Hematopoietic multipotent progenitor cell treated with erythropoietin and hydrocortisone succinate and interleukin-3 and kit ligand, for 8 days (in vitro differentiated cells): ENCODE data around the gene FANCD2.
"Not testable (repeated sequence)": the region's sequence is repeated elsewhere in the genome, so short reads cannot be mapped to it uniquely, and the experiment has no call there.

Experiments
- DNase-seq: peaks from one replicate; pipeline ENCODE4 v3.0.0-alpha.2; 2015

The FANCD2 gene

GRCh38 chr3:10015461-10015904 lies 10.8 kb upstream of the FANCD2 start:
- DNase-seq = no peak

GRCh38 chr3:10017636-10018292 lies 8.5 kb upstream of the FANCD2 start:
- peak; percentile 37 for DNase-seq

GRCh38 chr3:10018806-10019205 lies 7.4 kb upstream of the FANCD2 start:
- DNase-seq = not testable (repeated sequence)

GRCh38 chr3:10019326-10019725 lies 6.9 kb upstream of the FANCD2 start:
- DNase-seq = no peak

- no peak for DNase-seq
Measured at GRCh38 chr3:10021856-10022775, 4.1 kb upstream of the FANCD2 start.

GRCh38 chr3:10023587-10024310 lies 2.5 kb upstream of the FANCD2 start:
- DNase-seq = no peak

GRCh38 chr3:10025205-10026083 lies 793 bp upstream of the FANCD2 start:
- DNase-seq = no peak

- no peak for DNase-seq
Measured at GRCh38 chr3:10041034-10041433, 14.8 kb downstream of the FANCD2 start.

GRCh38 chr3:10047876-10048275 lies 21.6 kb downstream of the FANCD2 start:
- DNase-seq = no peak

- not testable (repeated sequence) for DNase-seq
Measured at GRCh38 chr3:10053054-10053453, 26.8 kb downstream of the FANCD2 start.

GRCh38 chr3:10055097-10055496 lies 28.9 kb downstream of the FANCD2 start:
- no peak for DNase-seq

- not testable (repeated sequence) for DNase-seq
Measured at GRCh38 chr3:10070077-10070476, 43.8 kb downstream of the FANCD2 start.

GRCh38 chr3:10074666-10075065 lies 48.4 kb downstream of the FANCD2 start:
- DNase-seq = no peak

- DNase-seq = no peak
Measured at GRCh38 chr3:10081871-10082270, 55.6 kb downstream of the FANCD2 start.

GRCh38 chr3:10085738-10086137 lies 59.5 kb downstream of the FANCD2 start:
- no peak for DNase-seq

GRCh38 chr3:10088256-10088655 lies 62.0 kb downstream of the FANCD2 start:
- no peak for DNase-seq

GRCh38 chr3:10090179-10090578 lies 63.9 kb downstream of the FANCD2 start:
- no peak for DNase-seq

GRCh38 chr3:10090774-10091173 lies 64.5 kb downstream of the FANCD2 start:
- not testable (repeated sequence) for DNase-seq

GRCh38 chr3:10091387-10091786 lies 65.2 kb downstream of the FANCD2 start:
- DNase-seq = not testable (repeated sequence)

- no peak for DNase-seq
Measured at GRCh38 chr3:10093678-10094077, 67.4 kb downstream of the FANCD2 start.

- no peak for DNase-seq
Measured at GRCh38 chr3:10099041-10099440, 72.8 kb downstream of the FANCD2 start.

- peak; percentile 78 for DNase-seq
Measured at GRCh38 chr3:10106919-10107318, 80.7 kb downstream of the FANCD2 start.
